Neutrophil (primary cell): ENCODE results near the gene POC5.

Source experiments
- H3K27ac ChIP-seq: fragments of 200-600 bp; sonication (generic); 2 replicates; pipeline ENCODE4 v1.5.1; 2016; ENCODE audit warnings: mild to moderate bottlenecking, moderate library complexity
- H3K27me3 ChIP-seq: fragments of 200-600 bp; sonication (generic); 2 replicates; pipeline ENCODE4 v1.6.0; 2016; ENCODE audit warnings: mild to moderate bottlenecking
- H3K36me3 ChIP-seq: fragments of 200-600 bp; sonication (generic); 2 replicates; pipeline ENCODE4 v1.5.1; 2017
- H3K4me1 ChIP-seq, 2 experiments: fragments of 200-600 bp in 1 of 2; sonication (generic) in 1 of 2; 1 replicate in 1 of 2; 2 replicates in 1 of 2; pipeline versions ENCODE4 v1.5.1 to v1.6.1; 2013 to 2016; ENCODE audit warnings: low read depth in 1 of 2, low read length in 1 of 2, mild to moderate bottlenecking in 1 of 2, moderate library complexity in 1 of 2; ENCODE audit not compliant: control insufficient read depth in 1 of 2, insufficient read depth in 1 of 2
- H3K4me3 ChIP-seq, 2 experiments: fragments of 200-600 bp in 1 of 2; sonication (generic) in 1 of 2; 1 replicate in 1 of 2; 2 replicates in 1 of 2; pipeline ENCODE4 v1.5.1; 2013 to 2016; ENCODE audit warnings: low read depth in 1 of 2, low read length in 1 of 2, mild to moderate bottlenecking in 1 of 2, moderate library complexity in 1 of 2
- H3K9me3 ChIP-seq: fragments of 200-600 bp; sonication (generic); 2 replicates; pipeline ENCODE4 v1.5.1; 2016
- TF ChIP-seq, protein P1 (sequence below): fragments of 200-600 bp; sonication (generic); IDR thresholded peaks from 2 replicates; pipeline ENCODE4 v1.5.1; 2016; ENCODE audit warnings: antibody characterized with exemption

Gene POC5

DNA sequence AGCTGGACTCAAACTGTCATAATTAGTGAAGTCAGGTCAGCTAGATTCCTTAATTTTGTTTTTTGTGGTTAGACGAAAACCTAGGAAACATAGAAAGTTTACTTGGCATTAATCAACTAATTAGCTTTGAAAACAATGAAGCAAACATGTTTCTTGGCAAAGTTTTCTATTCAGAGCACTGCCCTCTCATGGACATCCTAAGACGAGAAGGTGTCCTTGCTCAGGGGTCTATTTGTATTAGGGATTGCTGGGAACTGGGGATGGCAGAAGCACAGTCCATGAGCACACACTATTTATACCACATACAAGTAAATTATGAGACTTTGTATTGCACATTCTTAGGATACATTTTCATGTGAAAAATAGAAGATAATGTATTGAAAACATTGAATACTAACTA, 49.7 kb downstream of the POC5 start:
- Histone ChIP-seq H3K9me3 (no peaks in the 10 kb centered on the region), H3K4me1 (peaks cover 7 to 12% of the 10 kb centered on the region in 2 experiments), H3K4me3 (no peak overlapping the region), H3K36me3 (peaks cover 8% of the 10 kb centered on the region), H3K27me3 (no peaks in the 10 kb centered on the region), H3K27ac (no peak overlapping the region)
- TF ChIP-seq, protein P1, sequence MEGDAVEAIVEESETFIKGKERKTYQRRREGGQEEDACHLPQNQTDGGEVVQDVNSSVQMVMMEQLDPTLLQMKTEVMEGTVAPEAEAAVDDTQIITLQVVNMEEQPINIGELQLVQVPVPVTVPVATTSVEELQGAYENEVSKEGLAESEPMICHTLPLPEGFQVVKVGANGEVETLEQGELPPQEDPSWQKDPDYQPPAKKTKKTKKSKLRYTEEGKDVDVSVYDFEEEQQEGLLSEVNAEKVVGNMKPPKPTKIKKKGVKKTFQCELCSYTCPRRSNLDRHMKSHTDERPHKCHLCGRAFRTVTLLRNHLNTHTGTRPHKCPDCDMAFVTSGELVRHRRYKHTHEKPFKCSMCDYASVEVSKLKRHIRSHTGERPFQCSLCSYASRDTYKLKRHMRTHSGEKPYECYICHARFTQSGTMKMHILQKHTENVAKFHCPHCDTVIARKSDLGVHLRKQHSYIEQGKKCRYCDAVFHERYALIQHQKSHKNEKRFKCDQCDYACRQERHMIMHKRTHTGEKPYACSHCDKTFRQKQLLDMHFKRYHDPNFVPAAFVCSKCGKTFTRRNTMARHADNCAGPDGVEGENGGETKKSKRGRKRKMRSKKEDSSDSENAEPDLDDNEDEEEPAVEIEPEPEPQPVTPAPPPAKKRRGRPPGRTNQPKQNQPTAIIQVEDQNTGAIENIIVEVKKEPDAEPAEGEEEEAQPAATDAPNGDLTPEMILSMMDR: no peak

DNA sequence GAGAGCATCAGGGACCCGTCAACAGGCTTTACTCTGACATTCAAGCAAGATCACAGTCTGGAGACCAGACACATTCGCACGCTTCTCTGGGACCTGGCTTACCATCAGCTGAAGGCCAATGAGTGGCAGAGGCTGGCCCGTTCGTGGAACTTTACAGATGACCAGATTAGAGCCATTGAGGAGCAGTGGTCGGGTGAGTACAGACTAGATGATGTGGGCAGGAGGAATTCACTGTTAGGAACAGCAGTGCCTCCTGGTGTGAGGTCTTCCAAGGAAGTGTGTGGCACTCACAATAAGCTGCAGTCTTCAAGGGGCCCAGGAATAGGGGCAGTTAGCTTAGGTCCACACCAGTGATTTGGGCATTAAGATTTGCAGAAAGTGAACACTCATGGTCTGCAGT, 50.4 kb downstream of the POC5 start:
- H3K36me3 ChIP-seq: peaks cover under 1% of the 10 kb centered on the region
- H3K4me3 ChIP-seq: no peak overlapping the region
- H3K9me3 ChIP-seq: no peaks in the 10 kb centered on the region
- no peak overlapping the region for H3K27ac ChIP-seq
- H3K4me1 ChIP-seq: peaks cover 7 to 12% of the 10 kb centered on the region in 2 experiments
- H3K27me3 ChIP-seq: no peaks in the 10 kb centered on the region
- TF ChIP-seq, protein P1: no peak

DNA sequence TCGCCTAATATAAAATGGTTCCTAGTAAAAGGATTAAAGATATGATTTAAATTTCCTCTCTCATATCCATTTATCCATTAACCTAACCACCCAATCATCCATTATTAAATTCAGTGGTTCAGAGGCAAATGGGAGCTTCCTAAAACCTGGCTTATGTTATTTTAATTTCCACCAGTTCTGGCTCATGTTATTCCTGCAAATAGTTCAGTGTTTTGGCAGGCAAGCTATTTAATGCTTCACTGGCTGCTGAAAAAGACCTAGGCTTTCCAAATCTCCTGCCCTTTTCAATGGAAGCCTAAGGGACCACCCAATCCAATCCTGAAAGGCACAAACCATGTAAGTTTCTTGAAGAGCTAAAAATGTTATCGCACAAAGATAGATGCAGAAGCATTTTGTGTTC, 52.3 kb downstream of the POC5 start:
- peaks cover 7 to 12% of the 10 kb centered on the region in 2 experiments for H3K4me1 ChIP-seq
- H3K36me3 ChIP-seq: no peaks in the 10 kb centered on the region
- no peaks in the 10 kb centered on the region for H3K27me3 ChIP-seq
- H3K27ac ChIP-seq: no peak overlapping the region
- no peaks in the 10 kb centered on the region for H3K9me3 ChIP-seq
- TF ChIP-seq, protein P1: no peak
- H3K4me3 ChIP-seq: no peak overlapping the region

DNA sequence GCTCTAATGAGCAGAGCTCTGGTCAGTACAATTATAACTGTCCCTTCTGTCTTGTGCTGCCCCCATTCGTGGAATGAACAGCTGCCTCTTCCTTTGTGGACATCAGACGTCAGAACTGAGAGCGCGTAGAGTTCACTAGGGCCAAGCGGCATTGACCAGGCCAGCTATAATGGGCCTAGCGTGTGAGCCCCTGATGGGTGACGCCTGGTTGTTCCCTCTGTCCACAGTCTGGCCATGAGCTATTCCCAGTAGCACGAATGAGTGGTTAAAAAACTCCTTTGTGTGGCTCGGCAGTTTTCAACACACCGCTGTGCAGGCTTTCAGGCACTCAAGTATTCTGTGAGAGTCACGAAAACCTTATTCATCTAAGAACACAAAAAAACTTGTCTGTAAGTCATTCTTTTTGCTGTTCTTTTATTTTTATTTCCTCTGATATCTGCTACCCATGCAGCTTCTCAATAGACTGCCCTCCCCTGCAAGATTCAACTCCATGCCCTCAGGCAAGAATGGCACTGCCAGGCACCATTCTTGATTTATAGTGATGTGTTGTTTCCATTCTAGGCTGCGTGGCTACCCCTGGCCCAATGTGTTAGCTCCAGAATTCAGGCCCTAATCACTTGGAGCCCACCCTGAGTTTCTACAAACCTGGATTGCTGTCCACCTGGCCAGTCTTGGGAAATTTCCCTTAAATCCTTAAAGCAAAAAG, 53.5 kb downstream of the POC5 start:
- no peaks in the 10 kb centered on the region for H3K27me3 ChIP-seq
- no peak overlapping the region for H3K4me3 ChIP-seq
- H3K9me3 ChIP-seq: no peaks in the 10 kb centered on the region
- TF ChIP-seq, protein P1: no peak
- H3K27ac ChIP-seq: no peak overlapping the region
- H3K36me3 ChIP-seq: no peaks in the 10 kb centered on the region
- peaks cover under 1 to 2% of the 10 kb centered on the region in 2 experiments for H3K4me1 ChIP-seq

DNA sequence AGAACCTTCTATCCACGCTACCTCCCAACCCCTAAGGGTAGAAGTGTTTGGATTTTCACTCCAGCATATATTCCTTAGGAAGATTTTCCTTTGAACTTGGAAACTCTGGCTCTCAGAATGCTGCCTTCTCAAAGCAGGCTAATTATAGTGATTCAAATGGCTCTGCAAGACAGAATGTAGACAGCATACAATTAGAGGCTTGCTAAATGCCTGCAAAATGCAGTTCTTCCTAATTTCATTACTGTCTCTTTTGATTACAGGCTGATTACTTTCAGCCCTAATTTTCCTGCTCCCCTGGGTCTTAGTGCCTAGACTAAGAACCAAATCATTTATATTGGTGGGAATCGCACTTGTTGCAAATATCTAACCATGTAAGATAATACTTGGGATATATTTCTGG, 55.2 kb downstream of the POC5 start:
- Histone ChIP-seq H3K27me3 (no peaks in the 10 kb centered on the region), H3K4me1 (no peaks in the 10 kb centered on the region), H3K4me3 (no peak overlapping the region), H3K36me3 (no peaks in the 10 kb centered on the region), H3K9me3 (no peaks in the 10 kb centered on the region), H3K27ac (no peak overlapping the region)
- TF ChIP-seq, protein P1: no peak
